Measurements from ENCODE around the gene MRFAP1L1.

The MRFAP1L1 gene

GRCh38 chr4:6724421-6725111 lies 14.9 kb upstream of the MRFAP1L1 start:
- 0 out of 2 replicates have a peak, but pooled peaks cover 6% of the 10 kb centered on the region for H3K4me1 ChIP-seq (ENCODE audit: low read length)
- H2AFZ ChIP-seq (ENCODE audit: low read length), result no peak overlapping the region
- no peaks in the 10 kb centered on the region for H3K9me2 ChIP-seq (replicated peaks; ENCODE audit: insufficient read depth, low read length)
- DNase-seq, result no peak
- no peaks in the 10 kb centered on the region for H3K9me3 ChIP-seq (replicated peaks; ENCODE audit: insufficient read depth, low read length)
- no peak overlapping the region for H3K27ac ChIP-seq (ENCODE audit: low read length)
- no peaks in the 10 kb centered on the region for H3F3A ChIP-seq (ENCODE audit: insufficient read depth, low read length)
- H3K9ac ChIP-seq (ENCODE audit: low read length), result no peak overlapping the region
- TF ChIP-seq CTCF (IDR thresholded peaks at IDR 0.05; ENCODE audit: low read length), result no peak
- TF ChIP-seq EZH2phosphoT487 (IDR thresholded peaks at IDR 0.05; ENCODE audit: low read length), result no peak
- no peak for TF ChIP-seq EZH2 (optimal IDR thresholded peaks at IDR 0.05; ENCODE audit: low read depth, low read length)
- peaks cover 8% of the 10 kb centered on the region; the same call in 1 of the 2 replicates for H3K27me3 ChIP-seq (replicated peaks; ENCODE audit: insufficient read depth, low read length)
- no peaks in the 10 kb centered on the region for H3K79me2 ChIP-seq (ENCODE audit: low read length)
- no peaks in the 10 kb centered on the region for H3K36me3 ChIP-seq (replicated peaks; ENCODE audit: insufficient read depth, low read length)
- H3K4me2 ChIP-seq (ENCODE audit: low read depth, low read length), result no peak overlapping the region
- H4K20me1 ChIP-seq (ENCODE audit: insufficient read depth, low read length), result no peaks in the 10 kb centered on the region; the same call in 1 of the 2 replicates
- H3K4me3 ChIP-seq (ENCODE audit: low read length), result no peak overlapping the region

GRCh38 chr4:6723851-6724250 lies 14.2 kb upstream of the MRFAP1L1 start:
- no peaks in the 10 kb centered on the region for H3K36me3 ChIP-seq (replicated peaks; ENCODE audit: insufficient read depth, low read length)
- H2AFZ ChIP-seq (ENCODE audit: low read length), result no peak overlapping the region
- no peaks in the 10 kb centered on the region for H3F3A ChIP-seq (ENCODE audit: insufficient read depth, low read length)
- H3K4me3 ChIP-seq (ENCODE audit: low read length), result no peak overlapping the region
- no peak overlapping the region for H3K9ac ChIP-seq (ENCODE audit: low read length)
- 0 out of 2 replicates have a peak, but pooled peaks cover 1% of the 10 kb centered on the region for H3K27me3 ChIP-seq (replicated peaks; ENCODE audit: insufficient read depth, low read length)
- 0 out of 2 replicates have a peak, but pooled peaks cover 6% of the 10 kb centered on the region for H3K4me1 ChIP-seq (ENCODE audit: low read length)
- TF ChIP-seq EZH2 (optimal IDR thresholded peaks at IDR 0.05; ENCODE audit: low read depth, low read length) (no peak), EZH2phosphoT487 (IDR thresholded peaks at IDR 0.05; ENCODE audit: low read length) (no peak)
- H3K79me2 ChIP-seq (ENCODE audit: low read length), result no peaks in the 10 kb centered on the region
- H3K9me2 ChIP-seq (replicated peaks; ENCODE audit: insufficient read depth, low read length), result no peaks in the 10 kb centered on the region
- H4K20me1 ChIP-seq (ENCODE audit: insufficient read depth, low read length), result no peaks in the 10 kb centered on the region; the same call in 1 of the 2 replicates
- DNase-seq, result no peak
- no peaks in the 10 kb centered on the region for H3K9me3 ChIP-seq (replicated peaks; ENCODE audit: insufficient read depth, low read length)
- no peak overlapping the region for H3K27ac ChIP-seq (ENCODE audit: low read length)
- H3K4me2 ChIP-seq (ENCODE audit: low read depth, low read length), result no peak overlapping the region

GRCh38 chr4:6722891-6723290 lies 13.2 kb upstream of the MRFAP1L1 start:
- no peak for DNase-seq
- H3K79me2 ChIP-seq (ENCODE audit: low read length), result no peaks in the 10 kb centered on the region
- 0 out of 2 replicates have a peak, but pooled peaks cover 6% of the 10 kb centered on the region for H3K4me1 ChIP-seq (ENCODE audit: low read length)
- H3K4me2 ChIP-seq (ENCODE audit: low read depth, low read length), result no peak overlapping the region
- H2AFZ ChIP-seq (ENCODE audit: low read length), result no peak overlapping the region
- H3K9me3 ChIP-seq (replicated peaks; ENCODE audit: insufficient read depth, low read length), result no peaks in the 10 kb centered on the region
- no peaks in the 10 kb centered on the region for H3K36me3 ChIP-seq (replicated peaks; ENCODE audit: insufficient read depth, low read length)
- no peak overlapping the region for H3K27ac ChIP-seq (ENCODE audit: low read length)
- H3K9me2 ChIP-seq (replicated peaks; ENCODE audit: insufficient read depth, low read length), result no peaks in the 10 kb centered on the region
- no peaks in the 10 kb centered on the region for H4K20me1 ChIP-seq (ENCODE audit: insufficient read depth, low read length)
- no peaks in the 10 kb centered on the region for H3K27me3 ChIP-seq (replicated peaks; ENCODE audit: insufficient read depth, low read length)
- no peaks in the 10 kb centered on the region for H3F3A ChIP-seq (ENCODE audit: insufficient read depth, low read length)
- H3K4me3 ChIP-seq (ENCODE audit: low read length), result no peak overlapping the region
- TF ChIP-seq CTCF (IDR thresholded peaks at IDR 0.05; ENCODE audit: low read length) (no peak), EZH2phosphoT487 (IDR thresholded peaks at IDR 0.05; ENCODE audit: low read length) (no peak), EZH2 (optimal IDR thresholded peaks at IDR 0.05; ENCODE audit: low read depth, low read length) (no peak)
- no peak overlapping the region for H3K9ac ChIP-seq (ENCODE audit: low read length)

- H3K27me3 ChIP-seq (replicated peaks; ENCODE audit: insufficient read depth, low read length), result no peaks in the 10 kb centered on the region
- no peak for DNase-seq
- H2AFZ ChIP-seq (ENCODE audit: low read length), result no peak overlapping the region
- no peaks in the 10 kb centered on the region for H3K9me3 ChIP-seq (replicated peaks; ENCODE audit: insufficient read depth, low read length)
- no peaks in the 10 kb centered on the region for H4K20me1 ChIP-seq (ENCODE audit: insufficient read depth, low read length)
- H3K36me3 ChIP-seq (replicated peaks; ENCODE audit: insufficient read depth, low read length), result no peaks in the 10 kb centered on the region
- no peak overlapping the region for H3K4me2 ChIP-seq (ENCODE audit: low read depth, low read length)
- H3K4me3 ChIP-seq (ENCODE audit: low read length), result no peak overlapping the region
- no peaks in the 10 kb centered on the region for H3F3A ChIP-seq (ENCODE audit: insufficient read depth, low read length)
- H3K4me1 ChIP-seq (ENCODE audit: low read length), result peaks cover 13% of the 10 kb centered on the region
- H3K79me2 ChIP-seq (ENCODE audit: low read length), result peaks cover 9% of the 10 kb centered on the region
- H3K9ac ChIP-seq (ENCODE audit: low read length), result no peak overlapping the region
- TF ChIP-seq CTCF (IDR thresholded peaks at IDR 0.05; ENCODE audit: low read length), result no peak
- TF ChIP-seq EZH2phosphoT487 (IDR thresholded peaks at IDR 0.05; ENCODE audit: low read length), result no peak
- TF ChIP-seq EZH2 (optimal IDR thresholded peaks at IDR 0.05; ENCODE audit: low read depth, low read length), result no peak
- H3K9me2 ChIP-seq (replicated peaks; ENCODE audit: insufficient read depth, low read length), result no peaks in the 10 kb centered on the region
- H3K27ac ChIP-seq (ENCODE audit: low read length), result no peak overlapping the region
These were observed 11.5 kb upstream of the MRFAP1L1 start for GRCh38 chr4:6721121-6721520.
